OCI-LY7 (cell line): ENCODE results near the gene AQP12A.

Experiments
- EZH2phosphoT487 ChIP-seq: fragments of 200-600 bp; sonication (generic); IDR thresholded peaks from 2 replicates; pipeline ENCODE4 v1.6.1; 2018; ENCODE audit warnings: low read depth, borderline replicate concordance, mild to moderate bottlenecking, mixed run types, antibody characterized with exemption, low read length, moderate library complexity, mixed read lengths
- TF ChIP-seq, protein P1 (sequence below): fragments of 200-600 bp; sonication (generic); conservative IDR thresholded peaks from 2 replicates; pipeline ENCODE4 v1.5.1; 2014; ENCODE audit warnings: mild to moderate bottlenecking, antibody characterized with exemption, low read length, moderate library complexity, mixed read lengths

DNA sequence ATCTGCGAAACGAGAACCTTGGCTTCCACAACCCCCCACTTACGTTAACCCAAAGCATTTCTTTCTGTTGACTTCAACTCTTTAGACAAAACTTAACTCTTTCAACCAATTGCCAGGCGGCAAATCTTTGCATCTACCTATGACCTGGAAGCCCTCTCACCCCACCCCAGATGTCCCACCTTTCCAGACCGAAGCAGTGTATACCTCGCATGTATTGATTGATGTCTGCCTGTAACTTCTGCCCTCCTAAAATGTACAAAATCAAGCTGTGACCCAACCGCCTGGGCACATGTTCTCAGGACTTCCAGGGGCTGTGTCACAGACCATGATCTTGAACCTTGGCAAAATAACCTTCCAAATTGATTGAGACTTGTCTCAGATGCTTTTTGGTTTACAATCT, 21.3 kb upstream of the AQP12A start:
- TF ChIP-seq, protein P1, sequence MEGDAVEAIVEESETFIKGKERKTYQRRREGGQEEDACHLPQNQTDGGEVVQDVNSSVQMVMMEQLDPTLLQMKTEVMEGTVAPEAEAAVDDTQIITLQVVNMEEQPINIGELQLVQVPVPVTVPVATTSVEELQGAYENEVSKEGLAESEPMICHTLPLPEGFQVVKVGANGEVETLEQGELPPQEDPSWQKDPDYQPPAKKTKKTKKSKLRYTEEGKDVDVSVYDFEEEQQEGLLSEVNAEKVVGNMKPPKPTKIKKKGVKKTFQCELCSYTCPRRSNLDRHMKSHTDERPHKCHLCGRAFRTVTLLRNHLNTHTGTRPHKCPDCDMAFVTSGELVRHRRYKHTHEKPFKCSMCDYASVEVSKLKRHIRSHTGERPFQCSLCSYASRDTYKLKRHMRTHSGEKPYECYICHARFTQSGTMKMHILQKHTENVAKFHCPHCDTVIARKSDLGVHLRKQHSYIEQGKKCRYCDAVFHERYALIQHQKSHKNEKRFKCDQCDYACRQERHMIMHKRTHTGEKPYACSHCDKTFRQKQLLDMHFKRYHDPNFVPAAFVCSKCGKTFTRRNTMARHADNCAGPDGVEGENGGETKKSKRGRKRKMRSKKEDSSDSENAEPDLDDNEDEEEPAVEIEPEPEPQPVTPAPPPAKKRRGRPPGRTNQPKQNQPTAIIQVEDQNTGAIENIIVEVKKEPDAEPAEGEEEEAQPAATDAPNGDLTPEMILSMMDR = no peak
- TF ChIP-seq EZH2phosphoT487 = no peak
